Right lobe of liver (tissue), 6 donors: ENCODE measurements around the gene CPN1. TPM values are rescaled to one million over a fixed set of nuclear protein-coding genes. Genes with fewer than 3 reads are reported as not detected.

Experiments
- ATAC-seq, 4 donors: fragments of 200-7000 bp; cut with Tn5 transposase; one replicate each; pipeline ENCODE4 v1.9.1; 2020; ENCODE audit warnings: mild to moderate bottlenecking in 4 of 4, moderate library complexity in 4 of 4
- DNase-seq, 3 donors: peaks; one replicate each; pipeline ENCODE4 v3.0.0-alpha.2; 2020
- H3K27ac ChIP-seq, 3 donors: fragments of 200-600 bp; one replicate each; pipeline ENCODE4 v1.8.0; 2022
- H3K27me3 ChIP-seq, 2 donors: fragments of 200-600 bp; one replicate each; pipeline ENCODE4 v1.8.0; 2022
- H3K36me3 ChIP-seq, 4 donors: fragments of 200-600 bp; sonication (generic) in 1 of 4; one replicate each; pipeline versions ENCODE4 v1.5.1 to v1.8.0; 2017 to 2022; ENCODE audit warnings: control low read depth in 1 of 4
- H3K4me1 ChIP-seq, 4 donors: fragments of 200-600 bp; sonication (generic) in 1 of 4; one replicate each; pipeline versions ENCODE4 v1.5.1 to v1.8.0; 2017 to 2022; ENCODE audit warnings: control low read depth in 1 of 4
- H3K4me3 ChIP-seq, 3 donors: fragments of 200-600 bp; one replicate each; pipeline ENCODE4 v1.8.0; 2022
- H3K9me3 ChIP-seq, 4 donors: fragments of 200-600 bp; sonication (generic) in 1 of 4; one replicate each; pipeline versions ENCODE4 v1.5.1 to v1.8.0; 2017 to 2022; ENCODE audit warnings: control low read depth in 1 of 4
- POLR2A ChIP-seq: fragments of 450-650 bp; IDR thresholded peaks from one replicate; pipeline ENCODE4 v1.6.1; 2017; ENCODE audit warnings: antibody characterized with exemption, mild to moderate bottlenecking
- WGBS: methylation state at CpG from one replicate; pipeline ENCODE4 v1.1.6; 2018; ENCODE audit warnings: low coverage, low lambda C conversion rate; ENCODE audit not compliant: insufficient coverage; ENCODE audit errors: missing lambda C conversion rate; 5-methylcytosine and 5-hydroxymethylcytosine counted together
- intact Hi-C, 2 donors: fragments of 100-400 bp; cut with DNase I; formaldehyde crosslinking; loops; one replicate each; pipeline versions ENCODE4 v1.11.2 to v1.14.1; 2022
- total RNA-seq, 6 experiments: library from RNA; depleted of rRNA in 2 of 6; stranded (reverse); fragments of >200 nt in 2 of 6; fragmentation: NEBNext Ultra II Directional in 3 of 6; extraction: Animal tissue kit (Norgen Biotek cat#: 25700) in 3 of 6; gene quantifications; one replicate each; pipeline versions ENCODE4 v1.1.0 to v1.2.4, GENCODE V29; 2016 to 2023
- TF ChIP-seq, protein P1 (sequence below), 4 donors: fragments of 200-600 bp in 3 of 4; fragments of 450-650 bp in 1 of 4; IDR thresholded peaks; one replicate each; pipeline versions ENCODE4 v1.5.1 to v1.8.0; 2016 to 2022; ENCODE audit warnings: antibody characterized with exemption in 4 of 4, mild to moderate bottlenecking in 2 of 4
- donor health status: DM: no; HTN: yes; CAD: no.
- donor health status: DM: no; HTN: no; CAD: no.
- donor health status: DM: no; HTN: no; CAD: no.
- donor health status: DM: no; HTN: yes; CAD: no.
- donor health status: DM: no; HTN: yes; CAD: no.

The CPN1 gene
- total RNA-seq, 6 experiments from 2014 or later, result 20.7 to 76.6 (median 54.4) TPM

DNA sequence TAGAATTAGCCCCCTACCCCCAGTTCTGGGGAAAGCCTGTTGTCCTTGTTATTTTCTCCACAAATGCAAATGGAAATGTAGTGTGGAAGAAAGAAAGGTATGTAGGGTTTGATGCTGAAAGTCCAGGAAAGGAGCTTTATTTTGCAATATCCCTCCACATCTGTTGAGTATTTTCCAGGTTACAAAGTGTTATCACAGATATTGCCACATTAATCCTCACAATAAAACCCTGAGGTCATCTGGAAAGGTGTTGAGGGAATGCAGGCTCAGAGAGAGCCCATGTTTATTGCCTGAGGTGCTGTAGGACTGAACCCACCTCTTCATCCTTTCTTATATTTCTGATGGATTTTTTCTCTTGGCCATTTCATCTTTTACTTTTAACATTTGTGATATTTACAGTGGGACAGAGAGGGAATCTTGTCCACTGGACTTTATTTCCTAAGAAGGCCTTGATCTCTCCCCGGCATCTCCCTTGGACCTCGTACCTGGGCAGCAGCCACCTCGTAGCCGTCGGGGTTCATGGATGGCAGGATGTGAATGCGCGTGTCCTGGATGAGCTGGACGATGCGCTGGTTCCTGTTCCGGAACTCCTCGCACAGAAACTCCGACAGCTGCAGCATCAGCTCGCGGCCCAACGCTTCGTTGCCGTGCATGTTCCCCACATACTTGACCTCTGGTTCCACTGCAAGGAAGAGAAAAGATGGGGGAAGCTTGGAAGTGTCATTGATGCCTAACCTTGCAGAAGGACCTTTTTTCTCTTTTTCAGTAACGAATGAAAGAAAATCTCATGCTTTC is 6.0 kb downstream of the CPN1 start:
- Histone ChIP-seq H3K4me1 (no peaks in the 10 kb centered on the region), H3K27me3 (no peaks in the 10 kb centered on the region), H3K9me3 (no peaks in the 10 kb centered on the region), H3K27ac (no peak overlapping the region), H3K36me3 (peaks cover 0 to 12% (median 0%) of the 10 kb centered on the region in 4 donors), H3K4me3 (no peak overlapping the region)
- ATAC-seq (peak; percentile 46 to 85 (median 62)), DNase-seq (peak in 1 of 3 donors; percentile 43)
- WGBS, result 70% methylated on average over 1 of the region's 18 CpGs
- TF ChIP-seq POLR2A, result no peak
- TF ChIP-seq, protein P1, sequence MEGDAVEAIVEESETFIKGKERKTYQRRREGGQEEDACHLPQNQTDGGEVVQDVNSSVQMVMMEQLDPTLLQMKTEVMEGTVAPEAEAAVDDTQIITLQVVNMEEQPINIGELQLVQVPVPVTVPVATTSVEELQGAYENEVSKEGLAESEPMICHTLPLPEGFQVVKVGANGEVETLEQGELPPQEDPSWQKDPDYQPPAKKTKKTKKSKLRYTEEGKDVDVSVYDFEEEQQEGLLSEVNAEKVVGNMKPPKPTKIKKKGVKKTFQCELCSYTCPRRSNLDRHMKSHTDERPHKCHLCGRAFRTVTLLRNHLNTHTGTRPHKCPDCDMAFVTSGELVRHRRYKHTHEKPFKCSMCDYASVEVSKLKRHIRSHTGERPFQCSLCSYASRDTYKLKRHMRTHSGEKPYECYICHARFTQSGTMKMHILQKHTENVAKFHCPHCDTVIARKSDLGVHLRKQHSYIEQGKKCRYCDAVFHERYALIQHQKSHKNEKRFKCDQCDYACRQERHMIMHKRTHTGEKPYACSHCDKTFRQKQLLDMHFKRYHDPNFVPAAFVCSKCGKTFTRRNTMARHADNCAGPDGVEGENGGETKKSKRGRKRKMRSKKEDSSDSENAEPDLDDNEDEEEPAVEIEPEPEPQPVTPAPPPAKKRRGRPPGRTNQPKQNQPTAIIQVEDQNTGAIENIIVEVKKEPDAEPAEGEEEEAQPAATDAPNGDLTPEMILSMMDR (IDR thresholded peaks at IDR 0.05), result no peak
- intact Hi-C loops, result no loop called here

DNA sequence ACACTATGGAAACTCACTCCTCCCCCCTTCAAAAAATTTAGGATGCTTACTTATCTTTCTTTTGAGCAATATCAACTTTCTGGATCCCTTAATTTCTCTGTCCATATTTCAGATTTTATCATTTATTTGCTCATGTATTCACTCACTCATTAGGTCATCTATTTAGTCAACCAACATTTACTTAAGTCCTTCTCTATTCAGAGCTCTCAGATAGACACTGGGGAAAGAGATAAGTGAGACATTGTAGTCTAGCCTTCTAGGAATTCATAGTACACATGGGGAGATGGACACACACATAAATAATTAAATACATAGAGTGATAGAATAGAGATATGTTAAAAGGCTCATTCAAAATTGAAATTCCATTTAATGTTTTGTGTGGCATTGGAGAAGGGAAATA is 9.2 kb downstream of the CPN1 start:
- Histone ChIP-seq H3K4me3 (no peak overlapping the region), H3K27ac (no peak overlapping the region), H3K9me3 (no peaks in the 10 kb centered on the region), H3K36me3 (peaks cover 0 to 22% (median 6%) of the 10 kb centered on the region in 4 donors), H3K27me3 (no peaks in the 10 kb centered on the region), H3K4me1 (no peaks in the 10 kb centered on the region)
- TF ChIP-seq, protein P1 (IDR thresholded peaks at IDR 0.05), result no peak
- no peak for TF ChIP-seq POLR2A
- intact Hi-C loops, result no loop called here
- ATAC-seq (peak in 1 of 4 donors; percentile 55), DNase-seq (no peak)

DNA sequence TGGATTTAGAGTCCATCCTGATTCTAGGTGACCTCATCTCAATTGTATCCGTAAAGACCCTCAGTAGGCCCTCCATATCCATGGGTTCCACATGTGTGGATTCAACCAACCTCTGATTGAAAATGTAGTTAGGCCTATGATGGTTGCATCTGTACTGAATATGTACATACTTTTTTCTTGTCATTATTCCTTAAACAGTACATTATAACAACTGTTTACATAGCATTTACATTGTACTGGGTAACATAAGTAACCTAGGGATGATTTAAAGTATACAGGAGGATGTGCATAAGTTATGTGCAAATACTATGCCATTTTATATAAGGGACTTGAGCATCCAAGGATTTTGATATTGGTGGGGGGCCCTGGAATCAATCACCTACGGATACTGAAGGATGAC is 10.1 kb downstream of the CPN1 start:
- Histone ChIP-seq H3K36me3 (peaks cover 0 to 26% (median 7%) of the 10 kb centered on the region in 4 donors), H3K27me3 (no peaks in the 10 kb centered on the region), H3K4me1 (no peaks in the 10 kb centered on the region), H3K9me3 (no peaks in the 10 kb centered on the region), H3K4me3 (no peak overlapping the region), H3K27ac (no peak overlapping the region)
- WGBS, result 85% methylated on average over 2 of the region's 2 CpGs
- intact Hi-C loops, result no loop called here
- ATAC-seq, result no peak
- TF ChIP-seq POLR2A, result no peak
- TF ChIP-seq, protein P1 (IDR thresholded peaks at IDR 0.05), result no peak
- no peak for DNase-seq

GRCh38 chr10:100067466-100067865 is 14.2 kb downstream of the CPN1 start:
- Histone ChIP-seq H3K9me3 (no peaks in the 10 kb centered on the region), H3K27ac (no peak overlapping the region), H3K27me3 (no peaks in the 10 kb centered on the region), H3K4me3 (no peak overlapping the region), H3K4me1 (no peaks in the 10 kb centered on the region), H3K36me3 (peaks cover 0 to 23% (median 14%) of the 10 kb centered on the region in 4 donors)
- intact Hi-C loops, result no loop called here
- TF ChIP-seq, protein P1 (IDR thresholded peaks at IDR 0.05), result no peak
- TF ChIP-seq POLR2A, result no peak
- DNase-seq (no peak), ATAC-seq (no peak)
- 83% methylated on average over 1 of the region's 1 CpG for WGBS
